GM19238 (cell line): ENCODE measurements around the gene MED27.

Source experiments
- DNase-seq: peaks from one replicate; pipeline ENCODE4 v3.0.0; 2011; ENCODE audit warnings: low spot score; ENCODE audit not compliant: insufficient read length

MED27 gene

DNA sequence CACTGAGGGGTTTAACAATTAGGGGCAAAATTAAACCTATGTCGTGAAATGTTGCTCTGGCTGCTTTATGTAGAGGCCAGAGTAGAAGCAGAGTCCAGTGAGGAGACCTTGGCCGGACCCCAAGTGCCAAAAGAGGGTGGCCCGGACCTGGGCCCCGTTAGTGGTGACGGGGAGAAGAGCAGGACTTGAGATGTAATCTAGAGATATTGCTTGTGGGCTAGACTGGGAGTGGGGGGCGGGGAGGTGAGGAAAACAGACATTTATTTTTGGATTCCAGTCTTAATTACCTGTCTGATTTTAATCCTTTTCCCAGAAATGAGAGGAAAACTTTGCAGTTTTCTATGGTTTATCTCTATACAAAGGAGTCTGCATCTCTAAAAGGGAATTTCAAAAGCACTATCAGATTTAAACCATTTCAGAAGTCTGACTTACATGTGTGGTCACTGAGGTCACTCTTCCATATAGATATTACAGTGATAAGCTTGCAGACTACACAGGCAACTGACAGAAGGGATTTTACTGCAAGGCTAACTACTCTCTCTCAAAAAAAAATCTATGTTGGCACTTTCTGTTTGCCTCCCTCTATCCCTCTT is 108.1 kb downstream of the MED27 start:
- no peak for DNase-seq

GRCh38 chr9:131969469-131969989 is 110.1 kb downstream of the MED27 start:
- no peak for DNase-seq

DNA sequence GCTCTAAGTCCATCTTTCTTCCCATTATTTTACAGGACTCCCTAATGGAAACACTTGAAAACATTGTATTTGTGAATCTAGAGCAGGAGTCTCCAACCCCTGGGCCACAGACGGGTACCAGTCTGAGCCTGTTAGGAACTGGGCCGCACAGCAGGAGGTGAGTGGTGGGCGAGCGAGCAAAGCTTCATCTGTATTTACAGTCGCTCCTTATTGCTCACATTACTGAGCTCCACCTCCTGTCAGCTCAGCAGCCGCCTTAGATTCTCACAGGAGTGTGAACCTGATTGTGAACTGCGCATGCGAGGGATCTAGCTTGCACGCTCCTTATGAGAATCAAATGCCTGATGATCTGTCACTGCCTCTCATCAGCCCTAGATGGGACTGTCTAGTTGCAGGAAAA is 111.0 kb downstream of the MED27 start:
- no peak for DNase-seq

DNA sequence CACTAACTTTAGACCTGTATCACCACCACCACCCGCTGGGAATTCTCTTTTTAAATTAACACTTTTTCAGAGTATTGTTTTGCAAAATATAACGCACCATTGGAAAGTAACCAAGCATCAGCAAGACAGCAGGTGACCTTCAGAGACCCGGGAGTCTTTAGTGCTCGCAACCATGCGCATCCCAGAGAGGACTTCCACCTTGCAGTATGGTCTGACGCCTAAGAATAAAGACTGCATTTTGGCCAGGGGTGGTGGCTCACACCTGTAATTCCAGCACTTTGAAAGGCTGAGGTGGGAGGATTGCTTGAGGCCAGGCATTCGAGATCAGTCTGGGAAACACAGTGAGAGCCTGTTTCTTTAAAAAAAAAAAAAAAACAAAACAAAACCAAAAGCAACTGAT is 113.8 kb downstream of the MED27 start:
- no peak for DNase-seq

DNA sequence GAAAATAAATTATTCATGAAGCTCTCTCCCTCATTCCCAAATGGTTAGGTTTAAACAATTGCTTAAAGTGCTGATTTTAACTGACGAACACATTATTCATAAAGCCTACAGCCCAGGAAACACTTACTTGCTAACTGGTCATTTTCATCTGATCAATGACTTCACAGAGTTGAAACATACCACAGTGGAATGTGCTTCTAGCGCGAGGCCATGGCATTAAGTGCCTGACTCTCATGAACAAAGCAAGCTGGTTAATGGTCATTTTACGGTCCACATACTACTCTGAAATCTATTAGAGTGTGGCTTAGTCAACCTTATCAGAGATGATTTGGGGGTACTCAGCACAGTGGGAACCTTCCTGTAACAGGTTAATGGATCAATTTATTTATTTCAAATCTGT is 114.6 kb downstream of the MED27 start:
- no peak for DNase-seq

DNA sequence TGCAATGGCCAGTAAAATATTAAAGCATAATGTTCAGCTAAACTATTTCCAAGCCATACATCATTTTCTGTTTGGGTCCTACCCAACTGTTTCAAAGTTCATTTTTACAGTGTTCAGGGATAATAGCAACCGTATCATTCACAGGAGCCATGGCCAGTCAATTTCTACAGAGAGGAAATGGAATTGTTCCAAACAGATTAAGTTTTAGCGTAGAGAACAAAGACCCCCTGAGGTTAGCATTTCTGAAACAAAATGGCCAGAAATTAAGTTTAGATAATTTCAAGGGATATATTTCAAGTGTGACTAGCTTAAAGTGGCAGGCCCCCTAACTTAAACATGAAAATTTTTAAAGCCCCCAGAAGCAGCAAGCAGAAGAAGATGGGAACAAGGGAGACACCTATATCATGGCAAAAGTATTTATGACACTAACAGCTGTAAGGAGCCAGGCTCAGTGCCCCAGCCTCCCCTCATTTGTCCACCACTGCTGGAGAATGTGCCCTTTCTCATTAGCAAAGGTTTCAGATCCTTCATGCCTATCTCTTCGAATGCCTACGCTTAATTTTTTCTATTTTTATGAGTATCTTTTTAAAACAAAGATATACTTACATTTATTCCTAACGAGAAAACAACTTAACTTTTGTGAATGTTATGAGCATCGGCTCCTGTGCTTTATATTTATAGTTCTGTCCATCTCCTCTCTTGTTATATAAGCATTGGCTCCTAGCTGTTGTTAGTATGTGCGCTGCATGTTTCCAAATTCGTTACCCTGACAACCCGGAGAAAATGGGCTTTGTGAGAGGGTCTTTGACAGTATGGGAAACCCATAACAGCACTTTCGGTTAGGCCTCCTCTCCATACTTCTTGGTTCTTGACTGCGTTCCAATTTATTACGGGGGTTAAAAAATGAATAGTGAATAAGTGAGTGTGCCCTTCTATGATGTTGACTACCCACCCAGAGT is 116.3 kb downstream of the MED27 start:
- no peak for DNase-seq

GRCh38 chr9:131961496-131961880 is 118.2 kb downstream of the MED27 start:
- no peak for DNase-seq

- no peak for DNase-seq
Measured at GRCh38 chr9:131960851-131961495, 118.7 kb downstream of the MED27 start.

DNA sequence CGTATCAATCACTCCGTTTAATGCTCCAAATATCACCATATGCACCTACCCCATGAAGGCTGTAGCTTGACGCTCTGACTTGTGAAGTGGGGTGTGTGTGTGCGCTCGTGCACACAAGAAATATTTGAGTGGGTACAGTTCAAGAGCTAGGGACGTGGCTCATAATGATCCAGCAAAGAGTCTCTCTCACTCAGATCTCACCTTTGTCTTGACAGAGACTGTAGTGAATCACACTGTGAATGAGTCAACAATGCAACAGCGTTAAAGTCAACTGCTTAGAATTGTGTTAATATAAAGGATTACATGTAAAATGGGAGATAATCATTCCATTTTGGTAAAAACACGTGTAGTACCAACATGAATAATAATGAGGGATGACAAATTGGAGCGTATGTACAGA is 119.4 kb downstream of the MED27 start:
- DNase-seq, result no peak

GRCh38 chr9:131959887-131960286 is 119.8 kb downstream of the MED27 start:
- DNase-seq, result no peak

GRCh38 chr9:131959056-131959455 is 120.6 kb downstream of the MED27 start:
- DNase-seq, result no peak

- no peak for DNase-seq
Measured at GRCh38 chr9:131954299-131954698, 125.4 kb downstream of the MED27 start.

- DNase-seq, result no peak
Measured at GRCh38 chr9:131951905-131952304, 127.8 kb downstream of the MED27 start.

- DNase-seq, result no peak
Measured at GRCh38 chr9:131951155-131951554, 128.5 kb downstream of the MED27 start.

DNA sequence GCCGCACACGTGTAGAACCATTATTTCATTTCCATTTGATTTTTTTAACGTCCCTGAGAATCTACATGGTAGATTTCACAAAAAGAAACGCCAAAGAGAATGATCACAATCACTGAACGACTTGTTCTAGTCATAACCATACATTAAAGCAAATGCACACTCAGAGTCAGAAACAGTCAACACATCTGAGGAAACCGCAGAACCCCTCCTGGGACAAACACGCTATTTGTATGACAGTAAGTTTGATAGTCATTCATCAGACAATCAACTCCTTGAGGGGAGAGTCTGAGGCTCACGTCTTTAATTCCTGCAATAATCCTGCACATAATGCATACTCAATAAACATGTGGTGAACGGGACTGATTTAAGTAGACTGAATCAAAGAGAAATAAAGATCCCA is 129.2 kb downstream of the MED27 start:
- no peak for DNase-seq

DNA sequence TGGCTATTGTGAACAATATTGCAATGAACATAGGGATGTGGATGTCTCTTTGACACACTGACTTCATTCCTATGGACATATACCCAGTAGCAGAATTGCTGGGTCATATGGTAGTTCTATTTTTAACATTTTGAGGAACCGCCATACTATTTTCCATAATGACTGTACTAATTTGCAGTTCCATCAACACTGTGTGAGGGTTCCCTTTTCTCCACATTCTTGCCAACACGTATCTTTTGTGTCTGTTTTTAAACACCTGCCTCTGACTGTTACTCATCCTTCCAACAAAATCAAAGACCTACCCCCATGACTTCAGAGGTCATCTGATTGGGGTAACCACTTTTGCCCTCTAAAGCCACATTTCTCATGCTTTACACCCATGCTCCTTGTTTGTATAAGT is 133.5 kb downstream of the MED27 start:
- no peak for DNase-seq

DNA sequence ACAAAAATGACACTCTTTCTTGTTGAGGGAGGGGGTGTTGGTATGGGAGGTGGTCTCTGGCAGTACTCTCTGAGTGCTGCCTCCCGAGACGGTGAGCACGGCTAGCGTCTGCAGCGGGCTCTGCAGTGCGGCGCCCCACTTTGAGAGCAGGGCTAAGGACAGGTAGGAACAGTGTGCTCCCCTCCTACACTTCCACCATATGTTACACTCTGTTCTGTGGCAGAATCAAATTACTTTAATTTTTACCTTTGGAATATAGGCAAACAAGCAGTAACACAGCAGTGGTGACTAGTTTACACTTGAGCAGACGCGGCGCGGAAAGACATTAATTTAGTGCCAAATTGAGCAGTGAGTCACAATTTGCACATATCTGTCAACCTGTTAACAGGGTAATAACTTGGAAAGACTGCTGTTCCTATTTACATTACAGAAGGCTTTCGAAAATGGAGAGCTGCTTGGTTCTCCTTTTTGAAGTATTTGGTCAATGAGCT is 136.3 kb downstream of the MED27 start:
- no peak for DNase-seq

- DNase-seq, result no peak
Measured at GRCh38 chr9:131942146-131942720, 137.4 kb downstream of the MED27 start.

- DNase-seq, result no peak
Measured at GRCh38 chr9:131937451-131937850, 142.2 kb downstream of the MED27 start.

- DNase-seq, result no peak
Measured at GRCh38 chr9:131936929-131937328, 142.7 kb downstream of the MED27 start.

DNA sequence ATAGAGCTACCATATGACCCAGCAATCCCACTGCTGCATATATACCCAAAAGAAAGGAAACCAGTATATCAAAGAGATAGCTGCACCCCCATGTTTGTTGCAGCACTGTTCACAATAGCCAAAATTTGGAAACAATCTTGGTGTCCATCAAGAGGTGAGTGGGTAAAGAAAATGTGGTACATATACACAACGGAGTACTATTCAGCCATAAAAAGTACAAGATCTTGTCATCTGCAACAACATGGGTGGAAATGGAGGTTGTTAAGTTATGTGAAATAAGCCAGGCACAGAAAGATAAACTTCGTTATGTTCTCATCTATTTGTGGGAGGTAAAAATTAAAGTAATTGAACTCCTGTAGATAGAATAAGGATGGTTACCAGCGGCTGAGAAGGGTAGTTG is 145.0 kb downstream of the MED27 start:
- DNase-seq, result no peak

DNA sequence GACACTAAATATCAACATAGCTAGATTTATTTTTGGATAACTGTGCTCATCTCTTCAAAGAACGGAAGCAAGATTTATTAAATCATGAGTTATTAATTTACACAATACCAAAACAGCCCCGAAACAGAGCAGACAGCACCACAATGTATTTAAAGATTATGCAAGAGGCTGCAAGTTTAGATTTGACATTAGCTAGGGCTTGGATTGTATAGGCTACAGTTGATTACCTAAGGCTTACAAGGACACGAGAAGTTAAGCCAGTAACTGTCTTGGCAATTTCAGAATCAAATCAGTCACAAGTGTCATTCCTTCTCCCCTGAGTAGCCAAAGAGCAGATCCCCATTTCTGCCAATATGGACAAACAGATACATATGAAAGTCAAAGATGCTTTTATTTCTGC is 152.6 kb downstream of the MED27 start:
- DNase-seq, result no peak
